RWPE2 (cell line): ENCODE results near the gene ONECUT1.

Experiments
- ATAC-seq: fragments of 200-7000 bp; cut with Tn5 transposase; 3 replicates; pipeline ENCODE4 v1.9.1; 2021; ENCODE audit warnings: low read depth
- DNase-seq: peaks from one replicate; pipeline ENCODE4 v3.0.0-alpha.2; 2020; ENCODE audit warnings: low spot score
- H3K27ac ChIP-seq: fragments of 450-650 bp; 2 replicates; pipeline ENCODE4 v1.5.1; 2017; ENCODE audit warnings: mild to moderate bottlenecking; ENCODE audit not compliant: poor library complexity, severe bottlenecking
- H3K27me3 ChIP-seq: fragments of 250-450 bp; sonication (Bioruptor Pico); 2 replicates; pipeline ENCODE4 v1.5.1; 2021; ENCODE audit warnings: mild to moderate bottlenecking, moderate library complexity; ENCODE audit not compliant: insufficient read depth, poor library complexity, severe bottlenecking
- H3K36me3 ChIP-seq: fragments of 250-450 bp; sonication (Bioruptor Pico); 2 replicates; pipeline ENCODE4 v1.5.1; 2020; ENCODE audit warnings: low read depth, mild to moderate bottlenecking, moderate library complexity
- H3K4me1 ChIP-seq: fragments of 250-450 bp; sonication (Bioruptor Pico); 2 replicates; pipeline ENCODE4 v1.5.1; 2021; ENCODE audit warnings: mild to moderate bottlenecking, moderate library complexity; ENCODE audit not compliant: insufficient read depth, poor library complexity, severe bottlenecking
- H3K4me3 ChIP-seq: fragments of 250-450 bp; sonication (Bioruptor Pico); 2 replicates; pipeline ENCODE4 v1.5.1; 2021; ENCODE audit warnings: mild to moderate bottlenecking, moderate library complexity; ENCODE audit not compliant: severe bottlenecking
- H3K9me3 ChIP-seq: fragments of 250-450 bp; sonication (Bioruptor Pico); 2 replicates; pipeline ENCODE4 v1.5.1; 2021; ENCODE audit warnings: mild to moderate bottlenecking, moderate library complexity; ENCODE audit not compliant: severe bottlenecking
- TF ChIP-seq, protein P1 (sequence below): fragments of 450-650 bp; IDR thresholded peaks from one replicate; pipeline ENCODE4 v1.5.1; 2017; ENCODE audit warnings: mild to moderate bottlenecking, moderate library complexity; ENCODE audit not compliant: poor library complexity, severe bottlenecking

Gene ONECUT1

DNA sequence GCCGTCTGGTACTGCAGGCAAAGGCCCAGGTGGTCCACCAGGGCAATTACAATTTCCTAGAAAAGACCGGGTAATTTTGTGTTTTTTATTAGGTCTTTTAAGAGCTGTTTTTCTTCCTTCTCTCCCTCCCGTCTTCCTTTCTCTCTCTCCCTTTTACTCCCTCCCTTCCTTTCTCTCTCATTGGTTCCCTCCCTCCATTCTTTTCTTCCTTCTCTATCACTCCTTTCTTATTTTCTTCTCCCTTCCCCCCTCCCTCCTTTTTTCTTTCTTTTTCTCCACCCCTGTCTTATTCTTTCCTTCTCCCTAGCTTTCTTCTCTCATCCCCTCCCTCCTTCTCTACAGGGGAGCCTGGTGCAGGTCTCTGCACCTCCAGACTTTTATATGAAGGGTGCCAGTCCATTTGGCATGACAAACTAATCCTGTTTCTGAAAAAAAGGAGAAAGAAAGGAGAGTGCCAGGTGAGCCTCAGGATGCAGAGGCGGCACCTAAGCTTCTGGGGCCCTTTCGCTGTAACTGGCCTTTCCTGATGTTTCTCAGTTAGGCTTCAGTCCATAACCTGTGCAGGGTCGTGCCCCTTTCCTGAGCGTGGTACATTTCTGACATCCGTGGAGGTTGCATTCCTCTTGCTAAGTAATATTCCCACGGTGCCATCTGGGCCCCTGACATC is 9.1 kb upstream of the ONECUT1 start:
- no peak overlapping the region for H3K27ac ChIP-seq
- no peaks in the 10 kb centered on the region for H3K36me3 ChIP-seq
- TF ChIP-seq, protein P1, sequence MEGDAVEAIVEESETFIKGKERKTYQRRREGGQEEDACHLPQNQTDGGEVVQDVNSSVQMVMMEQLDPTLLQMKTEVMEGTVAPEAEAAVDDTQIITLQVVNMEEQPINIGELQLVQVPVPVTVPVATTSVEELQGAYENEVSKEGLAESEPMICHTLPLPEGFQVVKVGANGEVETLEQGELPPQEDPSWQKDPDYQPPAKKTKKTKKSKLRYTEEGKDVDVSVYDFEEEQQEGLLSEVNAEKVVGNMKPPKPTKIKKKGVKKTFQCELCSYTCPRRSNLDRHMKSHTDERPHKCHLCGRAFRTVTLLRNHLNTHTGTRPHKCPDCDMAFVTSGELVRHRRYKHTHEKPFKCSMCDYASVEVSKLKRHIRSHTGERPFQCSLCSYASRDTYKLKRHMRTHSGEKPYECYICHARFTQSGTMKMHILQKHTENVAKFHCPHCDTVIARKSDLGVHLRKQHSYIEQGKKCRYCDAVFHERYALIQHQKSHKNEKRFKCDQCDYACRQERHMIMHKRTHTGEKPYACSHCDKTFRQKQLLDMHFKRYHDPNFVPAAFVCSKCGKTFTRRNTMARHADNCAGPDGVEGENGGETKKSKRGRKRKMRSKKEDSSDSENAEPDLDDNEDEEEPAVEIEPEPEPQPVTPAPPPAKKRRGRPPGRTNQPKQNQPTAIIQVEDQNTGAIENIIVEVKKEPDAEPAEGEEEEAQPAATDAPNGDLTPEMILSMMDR, result no peak
- ATAC-seq (no peak), DNase-seq (no peak)
- H3K27me3 ChIP-seq, result peaks cover 100% of the 10 kb centered on the region
- H3K9me3 ChIP-seq, result no peaks in the 10 kb centered on the region
- H3K4me1 ChIP-seq, result no peaks in the 10 kb centered on the region
- no peak overlapping the region for H3K4me3 ChIP-seq

DNA sequence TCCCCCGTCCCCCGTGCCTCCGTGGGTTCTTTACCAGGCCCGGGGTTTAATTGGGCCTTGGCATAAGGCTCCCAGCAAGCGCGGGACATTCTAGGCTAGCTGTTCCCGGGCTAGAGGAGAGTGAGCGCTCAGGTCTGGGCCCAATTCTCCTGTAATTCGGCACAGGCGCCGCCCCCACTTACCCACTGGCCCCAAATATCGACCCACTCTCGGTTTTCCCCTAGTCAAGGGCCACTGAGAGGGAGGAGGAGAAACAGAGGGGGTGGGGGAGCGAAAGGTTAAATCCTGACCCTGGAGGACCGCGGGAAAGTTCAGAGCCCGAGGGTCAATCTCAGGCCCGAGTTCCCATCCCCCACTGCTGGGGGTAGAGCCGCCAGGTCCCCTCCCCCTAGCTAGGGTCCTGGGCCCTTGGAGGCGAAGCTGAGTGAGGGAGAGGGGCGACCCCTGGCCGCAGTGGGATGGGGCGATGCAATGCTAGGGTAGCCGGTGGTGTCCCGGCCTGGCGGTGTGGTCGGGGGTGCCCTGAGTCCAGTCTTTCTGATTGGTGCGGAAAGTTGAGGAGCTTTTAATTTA is 8.5 kb upstream of the ONECUT1 start:
- TF ChIP-seq, protein P1, result no peak
- Histone ChIP-seq H3K4me3 (no peak overlapping the region), H3K27me3 (peaks cover 100% of the 10 kb centered on the region), H3K9me3 (no peaks in the 10 kb centered on the region), H3K27ac (no peak overlapping the region), H3K4me1 (no peaks in the 10 kb centered on the region), H3K36me3 (no peaks in the 10 kb centered on the region)
- no peak for ATAC-seq
- DNase-seq, result no peak

DNA sequence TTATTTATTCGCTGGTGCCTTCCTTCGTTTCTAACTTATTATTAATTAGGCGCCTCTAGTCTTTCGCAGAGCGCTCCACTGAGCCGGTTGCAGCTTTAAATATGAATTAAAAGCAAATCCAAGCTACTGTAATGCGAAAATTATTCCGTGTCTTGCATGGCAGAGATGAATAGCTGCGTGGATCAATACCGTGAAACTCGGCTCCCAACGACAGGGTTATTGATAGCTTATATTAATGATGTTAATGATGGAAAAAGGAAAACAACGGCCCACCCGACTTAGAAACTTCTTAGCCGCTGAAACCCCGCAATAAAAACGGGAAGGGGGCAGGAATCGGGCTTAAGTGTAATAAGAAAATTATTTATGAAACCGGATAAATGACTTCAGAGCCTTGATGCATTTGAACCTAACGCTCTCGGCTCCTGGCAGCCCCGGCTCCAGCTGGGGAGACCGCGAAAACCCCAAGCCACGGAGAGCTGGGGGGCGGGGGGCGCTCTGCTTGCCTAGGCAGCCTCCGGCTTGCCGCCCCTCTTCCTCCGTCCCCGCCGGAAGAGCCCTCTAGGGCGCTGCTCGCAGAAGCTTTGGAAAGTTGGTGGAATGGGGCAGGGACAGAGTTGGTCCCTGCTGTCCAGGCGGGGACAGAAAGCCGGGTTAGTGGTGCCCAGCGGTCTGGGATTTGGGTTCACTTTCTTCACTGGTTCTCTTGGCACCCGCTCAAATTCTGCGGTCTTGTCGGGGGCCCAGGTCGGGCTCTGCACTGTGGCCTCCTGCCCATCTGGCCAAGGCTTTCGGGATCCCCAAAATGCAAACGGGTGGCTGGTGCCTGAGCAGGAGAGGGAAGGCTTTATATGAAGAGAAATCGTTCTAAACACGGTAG is 7.7 kb upstream of the ONECUT1 start:
- no peak overlapping the region for H3K4me3 ChIP-seq

DNA sequence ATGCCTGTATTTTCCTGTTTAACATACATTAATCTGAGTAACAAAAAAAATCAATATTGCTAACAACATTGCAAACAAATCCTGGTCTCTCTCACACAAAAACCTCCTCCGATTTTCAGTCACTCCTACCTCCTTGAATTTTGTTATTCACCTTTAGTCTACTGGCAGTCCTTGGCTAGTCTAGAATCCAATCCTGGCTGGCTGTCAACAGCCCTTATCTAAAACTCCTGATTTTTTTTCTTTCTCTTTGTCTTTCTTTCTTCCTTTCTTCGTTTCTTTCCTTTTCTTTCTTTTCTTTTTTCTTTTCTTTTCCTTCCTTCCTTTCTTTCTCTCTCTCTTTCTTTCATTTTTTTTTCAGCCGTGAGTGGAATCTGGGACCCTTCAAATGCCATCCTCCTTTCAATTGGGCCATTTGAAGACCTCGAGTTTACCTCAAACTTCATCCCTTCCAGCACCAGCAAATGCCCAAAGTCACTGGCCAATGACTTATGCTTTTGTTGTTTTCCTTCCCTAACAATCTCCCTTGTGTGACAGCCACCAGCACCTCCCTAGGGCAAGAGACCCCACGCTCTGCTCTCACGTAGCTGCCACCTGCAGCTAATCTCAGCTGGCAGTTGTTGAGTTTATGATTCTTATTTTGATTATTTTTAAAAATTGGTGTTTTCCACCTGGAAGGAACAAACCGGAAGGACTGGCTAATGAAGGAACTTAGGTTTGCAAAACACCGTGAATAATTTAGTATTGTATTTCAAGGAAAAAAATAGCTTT is 6.8 kb upstream of the ONECUT1 start:
- Histone ChIP-seq H3K4me3 (no peak overlapping the region), H3K27ac (no peak overlapping the region), H3K27me3 (peaks cover 100% of the 10 kb centered on the region), H3K9me3 (no peaks in the 10 kb centered on the region), H3K36me3 (no peaks in the 10 kb centered on the region), H3K4me1 (no peaks in the 10 kb centered on the region)
- ATAC-seq (no peak), DNase-seq (no peak)
- TF ChIP-seq, protein P1, result no peak

More for the DNA sequence above, 7.7 kb upstream of the ONECUT1 start:
- H3K4me1 ChIP-seq, result no peaks in the 10 kb centered on the region
- no peak overlapping the region for H3K27ac ChIP-seq
- DNase-seq, result no peak
- TF ChIP-seq, protein P1, result no peak
- H3K9me3 ChIP-seq, result no peaks in the 10 kb centered on the region
- ATAC-seq, result no peak
- H3K36me3 ChIP-seq, result no peaks in the 10 kb centered on the region
- H3K27me3 ChIP-seq, result peaks cover 100% of the 10 kb centered on the region
